GM12892 (cell line): ENCODE measurements around the gene NRP1.

Source experiments
- POLR2AphosphoS5 ChIP-seq: IDR thresholded peaks from 2 replicates; pipeline ENCODE4 v1.6.1; 2011; ENCODE audit warnings: low read depth, low read length, control low read depth
- TAF1 ChIP-seq: IDR thresholded peaks from 2 replicates; pipeline ENCODE4 v1.6.1; 2011; ENCODE audit warnings: low read depth, mild to moderate bottlenecking, control low read depth, low read length, borderline replicate concordance

DNA sequence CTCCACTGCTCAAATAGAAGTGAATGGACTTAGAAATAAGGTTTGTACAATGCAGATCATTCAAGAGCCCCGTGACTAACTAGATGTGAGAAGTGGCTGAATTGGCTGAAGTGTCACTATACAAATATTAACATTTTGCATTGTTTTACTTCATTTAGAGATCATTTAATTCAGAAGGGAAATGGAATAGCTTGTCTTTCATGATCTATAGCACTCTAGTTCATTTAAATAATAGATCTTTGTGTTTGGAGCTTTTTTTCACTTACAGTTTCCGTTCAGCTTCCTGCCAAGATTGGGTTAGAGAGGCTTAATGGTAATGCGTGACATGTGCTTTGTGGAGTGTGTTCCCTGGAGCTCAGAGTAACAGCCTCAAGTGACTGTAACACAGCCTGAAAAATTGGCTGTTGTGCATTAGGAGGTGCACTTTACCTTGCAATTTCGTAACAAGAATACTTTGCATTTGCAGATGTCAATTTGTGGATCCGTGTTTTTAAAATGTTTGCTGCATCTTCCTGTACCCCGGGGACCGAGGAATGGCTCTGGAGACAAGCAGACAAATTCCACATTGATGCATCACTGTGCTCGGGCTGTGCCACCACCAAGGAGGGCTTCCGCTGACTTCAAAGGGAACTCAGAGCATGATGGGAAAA is 170.3 kb downstream of the NRP1 start:
- TF ChIP-seq POLR2AphosphoS5 (no peak), TAF1 (no peak)
